EL (cell line): ENCODE results near the gene RDH13.
"Not testable (repeated sequence)": the region's sequence is repeated elsewhere in the genome, so short reads cannot be mapped to it uniquely, and the experiment has no call there.

Experiments
- DNase-seq: peaks from one replicate; pipeline ENCODE4 v3.0.0-alpha.2; 2016

RDH13 gene

GRCh38 chr19:55044286-55044685, 18.7 kb downstream of the RDH13 start:
- no peak for DNase-seq

- DNase-seq: no peak
Observed at GRCh38 chr19:55042688-55043087, 20.3 kb downstream of the RDH13 start.

DNA sequence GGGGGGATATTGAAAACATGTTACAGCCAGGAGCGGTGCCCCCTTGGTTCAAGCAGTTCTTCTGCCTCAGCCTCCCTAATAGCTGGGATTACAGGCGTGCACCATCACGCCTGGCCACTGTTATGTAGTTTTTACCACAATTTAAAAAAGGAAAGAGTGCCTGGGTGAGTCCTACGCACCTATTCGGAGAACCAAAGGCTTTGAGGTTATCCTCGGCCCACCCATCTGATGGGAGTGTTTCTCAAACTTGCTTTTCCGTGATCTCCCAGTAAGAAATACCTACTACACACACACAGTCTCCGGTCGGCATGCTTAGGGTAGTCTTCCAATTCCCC, 20.6 kb downstream of the RDH13 start:
- DNase-seq: no peak

- no peak for DNase-seq
Observed at GRCh38 chr19:55041627-55042343, 21.2 kb downstream of the RDH13 start.

DNA sequence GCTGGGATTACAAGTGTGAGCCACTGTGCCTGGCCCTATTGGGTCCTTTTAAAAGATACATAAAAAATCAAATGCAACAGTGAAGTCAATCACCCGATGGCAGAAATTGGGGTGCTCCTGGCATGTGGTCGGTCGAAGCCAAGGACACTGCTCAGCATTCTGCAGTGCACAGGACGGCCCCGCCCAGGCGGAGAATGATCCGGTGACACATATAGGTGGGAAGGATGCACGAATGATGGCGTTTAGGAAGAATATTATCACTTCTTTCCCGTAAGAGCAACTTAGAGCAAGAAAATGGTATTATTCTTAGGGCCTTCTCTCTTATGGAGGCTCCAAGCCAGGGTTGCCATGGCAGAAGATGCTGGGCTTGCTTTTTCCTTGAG, 21.7 kb downstream of the RDH13 start:
- no peak for DNase-seq

- not testable (repeated sequence) for DNase-seq
Observed at GRCh38 chr19:55040654-55041053, 22.3 kb downstream of the RDH13 start.

DNA sequence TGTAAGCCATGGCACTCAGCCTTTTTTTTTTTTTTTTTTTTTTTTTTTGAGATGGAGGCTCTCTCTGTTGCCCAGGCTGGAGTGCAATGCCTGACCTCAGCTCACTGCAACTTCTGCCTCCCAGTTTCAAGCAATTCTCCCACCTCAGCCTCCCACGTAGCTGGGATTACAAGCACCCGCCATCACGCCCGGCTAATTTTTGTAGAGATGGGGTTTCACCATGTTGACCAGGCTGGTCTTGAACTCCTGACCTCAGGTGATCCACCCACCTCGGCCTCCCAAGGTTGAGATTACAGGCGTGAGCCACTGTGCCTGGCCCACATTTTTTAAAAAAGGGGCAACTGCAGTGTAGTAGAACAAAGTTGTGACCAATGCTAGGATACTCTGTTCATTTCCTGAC, 25.3 kb downstream of the RDH13 start:
- DNase-seq: not testable (repeated sequence)

DNA sequence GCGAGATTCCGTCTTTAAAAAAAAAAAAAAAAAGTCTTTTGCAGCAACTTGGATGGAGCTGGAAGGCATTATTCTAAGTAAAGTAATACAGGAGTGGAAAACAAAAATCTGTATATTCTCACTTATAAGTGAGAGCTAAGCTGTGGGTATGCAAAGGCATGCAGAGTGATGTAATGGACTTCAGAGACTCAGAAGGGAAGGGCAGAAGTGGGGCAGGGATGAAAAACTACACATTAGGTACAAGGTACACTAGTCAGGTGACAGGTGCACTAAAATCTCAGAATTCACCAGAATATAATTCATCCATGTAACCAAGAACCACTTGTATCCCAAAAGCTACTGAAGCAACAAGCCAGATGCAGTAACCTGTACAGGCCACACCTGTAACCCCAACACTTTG, 26.9 kb downstream of the RDH13 start:
- DNase-seq: no peak

- DNase-seq: no peak
Observed at GRCh38 chr19:55034751-55035150, 28.2 kb downstream of the RDH13 start.

- DNase-seq: not testable (repeated sequence)
Observed at GRCh38 chr19:55032976-55033643, 29.8 kb downstream of the RDH13 start.

DNA sequence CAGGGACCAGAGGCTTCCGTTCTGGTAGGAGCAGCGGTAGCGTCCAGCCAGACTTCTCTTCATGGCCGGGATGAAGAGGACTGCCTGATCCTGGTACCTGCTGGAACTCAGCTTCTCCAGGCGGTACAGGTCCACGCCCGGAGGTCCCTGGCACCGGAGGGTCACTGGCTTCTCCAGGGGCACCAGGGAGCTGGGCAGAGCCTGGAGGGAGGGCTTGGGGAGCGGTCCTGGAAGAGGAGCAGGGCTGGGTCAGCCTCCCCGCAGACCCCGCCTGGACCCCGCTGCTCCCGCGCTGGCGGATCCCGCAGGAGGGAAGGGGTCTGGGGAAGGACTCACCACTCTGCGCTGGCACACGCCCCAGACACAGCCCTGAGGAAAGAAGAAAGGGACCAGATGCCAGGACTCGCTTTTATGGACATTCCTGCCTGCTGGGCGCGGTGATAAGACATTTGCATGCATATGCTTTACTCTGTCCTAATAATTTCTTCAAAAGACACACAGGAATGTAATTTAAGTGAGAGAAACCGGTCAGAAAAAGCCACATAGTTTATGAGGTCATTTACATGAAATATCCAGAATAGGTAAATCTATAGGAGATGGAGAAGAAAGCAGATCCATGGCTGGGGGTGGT, 30.7 kb downstream of the RDH13 start:
- DNase-seq: no peak

- DNase-seq: no peak
Observed at GRCh38 chr19:55031178-55031577, 31.8 kb downstream of the RDH13 start.

DNA sequence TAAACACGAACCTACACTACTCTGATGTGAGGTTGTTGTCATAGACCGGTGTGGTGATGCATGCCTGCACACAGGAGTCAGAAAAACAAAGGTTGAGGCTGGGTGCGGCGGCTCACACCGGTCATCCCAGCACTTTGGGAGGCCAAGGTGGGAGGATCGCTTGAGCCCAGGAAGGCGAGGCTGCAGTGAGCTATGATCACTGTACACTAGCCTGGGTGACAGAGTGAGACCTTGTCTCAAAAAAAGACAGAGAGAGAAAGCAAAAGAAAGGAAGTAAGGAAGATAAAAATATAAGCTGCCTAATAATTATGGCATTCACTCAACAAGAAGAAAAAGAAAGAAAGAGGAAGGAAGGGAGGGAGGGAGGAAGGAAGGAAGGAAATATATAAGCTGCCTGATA, 34.2 kb downstream of the RDH13 start:
- DNase-seq: no peak

GRCh38 chr19:55027472-55028337, 35.2 kb downstream of the RDH13 start:
- no peak for DNase-seq

GRCh38 chr19:55027140-55027471, 35.8 kb downstream of the RDH13 start:
- not testable (repeated sequence) for DNase-seq

GRCh38 chr19:55024111-55024510, 38.8 kb downstream of the RDH13 start:
- DNase-seq: no peak

GRCh38 chr19:55020351-55020750, 42.6 kb downstream of the RDH13 start:
- DNase-seq: not testable (repeated sequence)

DNA sequence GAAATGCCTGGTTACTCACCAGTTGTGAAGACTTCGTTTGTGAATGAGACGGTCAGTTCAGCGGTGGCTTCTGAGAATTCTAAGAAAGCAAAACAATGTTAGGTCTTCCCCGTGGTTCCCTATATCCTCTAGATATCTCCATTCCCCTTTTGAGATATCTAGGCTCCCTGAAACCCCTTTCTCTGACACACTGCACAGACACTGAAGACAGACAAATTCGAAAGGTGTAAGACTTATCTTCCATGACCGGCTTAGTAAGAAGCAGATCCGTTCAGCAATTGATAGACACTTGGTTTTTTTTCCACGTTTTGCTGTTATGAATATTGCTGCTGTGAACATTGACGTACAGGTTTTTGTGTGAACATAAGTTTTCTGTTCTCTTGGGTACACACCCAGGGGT, 44.3 kb downstream of the RDH13 start:
- no peak for DNase-seq

- no peak for DNase-seq
Observed at GRCh38 chr19:55018216-55018615, 44.7 kb downstream of the RDH13 start.

DNA sequence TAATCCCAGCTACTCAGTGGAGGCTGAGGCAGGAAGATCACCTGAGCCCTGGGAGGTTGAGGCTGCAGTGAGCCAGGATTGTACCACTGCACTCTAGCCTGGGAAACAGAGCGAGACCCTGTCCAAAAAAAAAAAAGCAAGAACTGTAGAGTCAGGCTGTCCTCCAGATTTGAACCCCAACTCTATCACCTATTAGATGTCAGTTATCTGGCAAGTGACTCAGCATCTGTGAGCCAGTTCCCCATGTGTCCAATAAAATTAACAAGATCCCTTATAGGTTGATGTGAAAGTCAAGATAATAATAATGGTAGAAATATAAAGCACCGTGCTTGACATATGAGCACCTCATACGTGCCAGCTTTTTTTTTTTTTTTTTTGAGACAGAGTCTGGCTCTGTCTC, 46.9 kb downstream of the RDH13 start:
- DNase-seq: no peak

DNA sequence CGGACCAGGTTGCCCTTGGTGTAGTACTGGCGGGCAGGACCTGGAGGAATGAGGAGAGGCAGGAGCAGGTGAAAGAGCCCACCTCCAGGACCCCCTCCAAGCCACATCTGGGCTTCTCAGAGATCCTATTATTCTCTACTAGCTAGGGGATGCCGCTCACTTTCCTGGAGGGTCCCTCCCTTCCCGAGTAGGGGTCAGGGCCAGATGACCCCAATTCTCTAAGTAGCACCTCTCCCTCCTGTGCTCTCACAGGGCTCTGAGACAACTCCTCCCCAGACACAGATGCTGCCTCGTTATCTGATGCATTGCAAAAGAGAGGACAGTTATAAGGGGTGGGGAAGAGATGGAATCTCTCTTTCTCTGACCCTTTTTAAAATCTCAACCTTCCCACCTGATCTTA, 47.8 kb downstream of the RDH13 start:
- no peak for DNase-seq

DNA sequence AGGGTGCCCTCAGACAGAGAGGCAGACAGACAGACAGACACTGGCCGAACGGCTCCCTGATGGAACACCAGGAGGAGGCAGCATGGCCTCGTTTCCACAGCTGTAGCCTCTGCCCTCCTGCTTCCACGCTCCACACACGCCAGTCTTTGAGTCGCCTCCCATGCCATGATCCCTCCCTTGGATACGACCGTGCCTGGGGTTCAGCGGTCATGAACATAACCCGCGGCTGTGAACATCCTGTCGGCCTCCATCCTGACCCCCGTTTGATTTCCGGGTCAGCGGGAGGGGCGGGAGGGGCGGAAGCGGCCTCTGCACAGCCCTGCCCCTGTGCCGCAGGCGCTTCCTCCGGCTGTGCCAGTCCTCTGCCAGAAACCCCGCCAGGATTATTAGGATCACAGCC, 48.2 kb downstream of the RDH13 start:
- no peak for DNase-seq

DNA sequence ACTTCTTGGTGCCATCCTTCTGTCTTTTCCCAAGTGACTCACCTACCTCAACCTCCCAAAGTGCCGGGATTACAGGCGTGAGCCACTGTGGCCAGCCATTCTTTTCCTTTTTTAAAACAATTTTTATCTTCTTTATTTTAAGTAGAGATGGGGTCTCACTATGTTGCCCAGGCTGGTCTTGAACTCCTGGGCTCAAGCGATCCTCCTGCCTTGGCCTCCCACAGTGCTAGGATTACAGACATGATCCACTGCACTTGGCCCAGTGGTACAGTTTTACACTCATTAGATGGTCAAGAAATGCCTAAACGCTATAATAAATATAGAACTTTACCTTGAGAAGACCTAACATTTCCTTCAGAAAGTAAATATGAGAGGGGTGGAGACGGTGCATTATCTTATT, 49.4 kb downstream of the RDH13 start:
- DNase-seq: no peak

- no peak for DNase-seq
Observed at GRCh38 chr19:55012306-55012705, 50.6 kb downstream of the RDH13 start.
